Measurements from ENCODE around the gene HOXC12. TPM values are rescaled to one million over a fixed set of nuclear protein-coding genes. Genes with fewer than 3 reads are reported as not detected.
A peak's percentile ranks its signal among the peaks of the same experiment; 100 is the strongest.

The HOXC12 gene
- total RNA-seq, 1 donor from 2014 or later = not detected

GRCh38 chr12:53955036-53955775 is 503 bp downstream of the HOXC12 start:
- FAIRE-seq = no peak
- H3K4me3 ChIP-seq (ENCODE audit: insufficient read depth, low read depth, low read length) = no peak overlapping the region
- no peak overlapping the region for H3K27ac Mint-ChIP-seq (ENCODE audit: unreplicated experiment)
- no peaks in the 10 kb centered on the region for H3K4me1 ChIP-seq (ENCODE audit: insufficient read depth, low read length)
- no peak overlapping the region for H3K9ac ChIP-seq (ENCODE audit: low read length)
- H4K20me1 ChIP-seq (ENCODE audit: insufficient read depth, low read length) = peaks cover 4% of the 10 kb centered on the region
- peaks cover 94% of the 10 kb centered on the region for H3K27me3 ChIP-seq (ENCODE audit: insufficient read depth, low read length)
- peaks cover 7% of the 10 kb centered on the region for H3K9me3 ChIP-seq (ENCODE audit: insufficient read depth, low read depth, low read length)
- DNase-seq (ENCODE audit: low read depth) = no peak
- H3K9me3 Mint-ChIP-seq (ENCODE audit: unreplicated experiment) = peaks cover 29% of the 10 kb centered on the region
- no peaks in the 10 kb centered on the region for H3K79me2 ChIP-seq (ENCODE audit: insufficient read depth, low read length)
- no peak overlapping the region for H3K27ac ChIP-seq (ENCODE audit: low read depth, low read length)
- H3K4me1 Mint-ChIP-seq (ENCODE audit: low read depth, unreplicated experiment) = no peaks in the 10 kb centered on the region
- H3K4me2 ChIP-seq (ENCODE audit: low read length) = no peak overlapping the region
- H3K36me3 Mint-ChIP-seq (ENCODE audit: low read depth, unreplicated experiment) = peaks cover 4% of the 10 kb centered on the region
- peaks cover 89% of the 10 kb centered on the region for H3K27me3 Mint-ChIP-seq (ENCODE audit: low read depth, unreplicated experiment)
- no peak overlapping the region for H3K4me3 Mint-ChIP-seq (ENCODE audit: unreplicated experiment)
- H2AFZ ChIP-seq (ENCODE audit: low read depth, low read length) = no peak overlapping the region
- peak; percentile 90 for TF ChIP-seq EZH2 (IDR thresholded peaks at IDR 0.05; ENCODE audit: insufficient read depth, low read length)
- TF ChIP-seq, protein P1, sequence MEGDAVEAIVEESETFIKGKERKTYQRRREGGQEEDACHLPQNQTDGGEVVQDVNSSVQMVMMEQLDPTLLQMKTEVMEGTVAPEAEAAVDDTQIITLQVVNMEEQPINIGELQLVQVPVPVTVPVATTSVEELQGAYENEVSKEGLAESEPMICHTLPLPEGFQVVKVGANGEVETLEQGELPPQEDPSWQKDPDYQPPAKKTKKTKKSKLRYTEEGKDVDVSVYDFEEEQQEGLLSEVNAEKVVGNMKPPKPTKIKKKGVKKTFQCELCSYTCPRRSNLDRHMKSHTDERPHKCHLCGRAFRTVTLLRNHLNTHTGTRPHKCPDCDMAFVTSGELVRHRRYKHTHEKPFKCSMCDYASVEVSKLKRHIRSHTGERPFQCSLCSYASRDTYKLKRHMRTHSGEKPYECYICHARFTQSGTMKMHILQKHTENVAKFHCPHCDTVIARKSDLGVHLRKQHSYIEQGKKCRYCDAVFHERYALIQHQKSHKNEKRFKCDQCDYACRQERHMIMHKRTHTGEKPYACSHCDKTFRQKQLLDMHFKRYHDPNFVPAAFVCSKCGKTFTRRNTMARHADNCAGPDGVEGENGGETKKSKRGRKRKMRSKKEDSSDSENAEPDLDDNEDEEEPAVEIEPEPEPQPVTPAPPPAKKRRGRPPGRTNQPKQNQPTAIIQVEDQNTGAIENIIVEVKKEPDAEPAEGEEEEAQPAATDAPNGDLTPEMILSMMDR (IDR thresholded peaks at IDR 0.05; ENCODE audit: insufficient read depth, low read depth, low read length) = no peak
- H3K36me3 ChIP-seq (ENCODE audit: insufficient read depth, low read length) = no peaks in the 10 kb centered on the region

GRCh38 chr12:53955776-53956250 is 1.1 kb downstream of the HOXC12 start:
- Histone ChIP-seq H3K4me2 (ENCODE audit: low read length) (no peak overlapping the region), H4K20me1 (ENCODE audit: insufficient read depth, low read length) (peaks cover 4% of the 10 kb centered on the region), H3K79me2 (ENCODE audit: insufficient read depth, low read length) (no peaks in the 10 kb centered on the region), H2AFZ (ENCODE audit: low read depth, low read length) (no peak overlapping the region), H3K27ac (ENCODE audit: low read depth, low read length) (no peak overlapping the region), H3K4me1 (ENCODE audit: insufficient read depth, low read length) (no peaks in the 10 kb centered on the region), H3K4me3 (ENCODE audit: insufficient read depth, low read depth, low read length) (no peak overlapping the region), H3K27me3 (ENCODE audit: insufficient read depth, low read length) (peaks cover 93% of the 10 kb centered on the region), H3K36me3 (ENCODE audit: insufficient read depth, low read length) (no peaks in the 10 kb centered on the region), H3K9ac (ENCODE audit: low read length) (no peak overlapping the region), H3K9me3 (ENCODE audit: insufficient read depth, low read depth, low read length) (peaks cover 7% of the 10 kb centered on the region)
- TF ChIP-seq, protein P1 (IDR thresholded peaks at IDR 0.05; ENCODE audit: insufficient read depth, low read depth, low read length) = no peak
- peak; percentile 22 for TF ChIP-seq EZH2 (IDR thresholded peaks at IDR 0.05; ENCODE audit: insufficient read depth, low read length)
- Mint-ChIP-seq H3K4me3 (ENCODE audit: unreplicated experiment) (no peak overlapping the region), H3K36me3 (ENCODE audit: low read depth, unreplicated experiment) (peaks cover 4% of the 10 kb centered on the region), H3K4me1 (ENCODE audit: low read depth, unreplicated experiment) (no peaks in the 10 kb centered on the region), H3K27me3 (ENCODE audit: low read depth, unreplicated experiment) (peaks cover 88% of the 10 kb centered on the region), H3K27ac (ENCODE audit: unreplicated experiment) (peak overlapping the region; percentile 69), H3K9me3 (ENCODE audit: unreplicated experiment) (peaks cover 31% of the 10 kb centered on the region)
- FAIRE-seq (no peak), DNase-seq (ENCODE audit: low read depth) (no peak)

All from astrocyte (in vitro differentiated cells and primary cell).